ENCODE measurements around the gene SHROOM4.

Gene SHROOM4

GRCh38 chrX:50812995-50813842 is 775 bp downstream of the SHROOM4 start:
- no peak overlapping the region for H3K4me3 ChIP-seq (ENCODE audit: low read depth, low read length)
- TF ChIP-seq, protein P1, sequence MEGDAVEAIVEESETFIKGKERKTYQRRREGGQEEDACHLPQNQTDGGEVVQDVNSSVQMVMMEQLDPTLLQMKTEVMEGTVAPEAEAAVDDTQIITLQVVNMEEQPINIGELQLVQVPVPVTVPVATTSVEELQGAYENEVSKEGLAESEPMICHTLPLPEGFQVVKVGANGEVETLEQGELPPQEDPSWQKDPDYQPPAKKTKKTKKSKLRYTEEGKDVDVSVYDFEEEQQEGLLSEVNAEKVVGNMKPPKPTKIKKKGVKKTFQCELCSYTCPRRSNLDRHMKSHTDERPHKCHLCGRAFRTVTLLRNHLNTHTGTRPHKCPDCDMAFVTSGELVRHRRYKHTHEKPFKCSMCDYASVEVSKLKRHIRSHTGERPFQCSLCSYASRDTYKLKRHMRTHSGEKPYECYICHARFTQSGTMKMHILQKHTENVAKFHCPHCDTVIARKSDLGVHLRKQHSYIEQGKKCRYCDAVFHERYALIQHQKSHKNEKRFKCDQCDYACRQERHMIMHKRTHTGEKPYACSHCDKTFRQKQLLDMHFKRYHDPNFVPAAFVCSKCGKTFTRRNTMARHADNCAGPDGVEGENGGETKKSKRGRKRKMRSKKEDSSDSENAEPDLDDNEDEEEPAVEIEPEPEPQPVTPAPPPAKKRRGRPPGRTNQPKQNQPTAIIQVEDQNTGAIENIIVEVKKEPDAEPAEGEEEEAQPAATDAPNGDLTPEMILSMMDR (IDR thresholded peaks at IDR 0.05; ENCODE audit: insufficient read depth, low read depth, low read length, missing control alignments), result no peak
- DNase-seq (ENCODE audit: low read depth), result peak; percentile 8

DNA sequence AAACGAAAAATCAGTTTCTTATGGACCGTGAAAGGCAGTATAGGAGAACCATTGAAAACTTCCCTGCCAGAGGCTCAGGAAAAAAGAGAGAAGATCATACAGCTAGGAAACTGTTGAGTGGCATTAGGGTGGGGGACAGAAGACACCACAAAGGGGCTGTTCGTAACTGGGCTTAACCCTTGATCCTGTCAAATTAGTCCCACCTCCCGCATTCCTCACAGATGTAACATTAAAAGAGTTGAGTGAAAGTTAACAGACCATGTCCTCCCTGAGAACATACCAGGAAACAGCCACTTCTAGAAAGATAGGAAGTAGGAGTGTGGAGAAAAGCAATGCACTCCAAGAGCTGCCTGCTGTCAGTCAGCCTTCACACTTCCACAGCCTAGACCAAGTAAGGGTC is 8.7 kb downstream of the SHROOM4 start:
- H3K4me3 ChIP-seq (ENCODE audit: low read depth, low read length), result no peak overlapping the region
- TF ChIP-seq, protein P1 (IDR thresholded peaks at IDR 0.05; ENCODE audit: insufficient read depth, low read depth, low read length, missing control alignments), result no peak
- DNase-seq (ENCODE audit: low read depth), result no peak

GRCh38 chrX:50801135-50801534 is 12.9 kb downstream of the SHROOM4 start:
- DNase-seq (ENCODE audit: low read depth), result no peak
- TF ChIP-seq, protein P1 (IDR thresholded peaks at IDR 0.05; ENCODE audit: insufficient read depth, low read depth, low read length, missing control alignments), result no peak
- H3K4me3 ChIP-seq (ENCODE audit: low read depth, low read length), result no peak overlapping the region

GRCh38 chrX:50799531-50799961 is 14.4 kb downstream of the SHROOM4 start:
- H3K4me3 ChIP-seq (ENCODE audit: low read depth, low read length), result no peak overlapping the region
- TF ChIP-seq, protein P1 (IDR thresholded peaks at IDR 0.05; ENCODE audit: insufficient read depth, low read depth, low read length, missing control alignments), result no peak
- no peak for DNase-seq (ENCODE audit: low read depth)

DNA sequence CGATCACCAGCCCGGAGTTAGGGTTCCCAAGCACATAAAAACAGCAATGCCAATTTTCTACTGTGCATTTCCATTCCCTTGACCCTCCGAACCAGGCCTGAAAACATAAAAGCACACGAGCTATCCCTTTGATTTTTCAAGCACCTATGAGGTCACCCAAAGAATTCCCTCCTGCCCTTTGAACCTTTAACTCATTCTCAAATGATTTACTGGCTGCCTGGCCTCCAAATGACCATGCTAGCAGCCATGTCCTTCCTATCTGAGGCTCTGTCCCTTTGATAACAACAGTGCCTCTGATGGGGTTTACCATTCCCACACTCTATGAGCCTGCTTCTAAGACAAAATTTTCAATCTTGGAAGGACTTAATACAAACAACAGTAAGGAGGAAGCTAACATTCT is 15.2 kb downstream of the SHROOM4 start:
- TF ChIP-seq, protein P1 (IDR thresholded peaks at IDR 0.05; ENCODE audit: insufficient read depth, low read depth, low read length, missing control alignments), result no peak
- H3K4me3 ChIP-seq (ENCODE audit: low read depth, low read length), result no peak overlapping the region
- no peak for DNase-seq (ENCODE audit: low read depth)

DNA sequence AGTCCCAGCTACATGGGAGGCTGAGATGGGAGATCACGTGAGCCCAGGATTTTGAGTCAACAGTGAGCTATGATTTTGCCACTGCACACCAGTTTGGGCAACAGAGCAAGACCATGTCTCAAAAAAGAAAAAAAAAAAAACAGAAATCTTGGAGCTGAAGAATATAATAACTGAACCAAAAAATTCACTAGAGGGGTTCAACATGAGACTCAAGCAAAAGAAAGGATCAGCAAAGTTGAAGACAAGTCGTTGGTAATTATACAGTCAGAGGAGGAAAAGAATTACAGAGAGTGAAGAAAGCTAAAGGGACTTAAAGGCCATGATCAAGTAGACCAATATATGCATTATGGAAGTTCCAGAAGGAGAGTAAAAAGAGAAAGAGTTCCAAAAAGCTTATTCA is 26.9 kb downstream of the SHROOM4 start:
- no peak for DNase-seq (ENCODE audit: low read depth)
- TF ChIP-seq, protein P1 (IDR thresholded peaks at IDR 0.05; ENCODE audit: insufficient read depth, low read depth, low read length, missing control alignments), result no peak
- no peak overlapping the region for H3K4me3 ChIP-seq (ENCODE audit: low read depth, low read length)

DNA sequence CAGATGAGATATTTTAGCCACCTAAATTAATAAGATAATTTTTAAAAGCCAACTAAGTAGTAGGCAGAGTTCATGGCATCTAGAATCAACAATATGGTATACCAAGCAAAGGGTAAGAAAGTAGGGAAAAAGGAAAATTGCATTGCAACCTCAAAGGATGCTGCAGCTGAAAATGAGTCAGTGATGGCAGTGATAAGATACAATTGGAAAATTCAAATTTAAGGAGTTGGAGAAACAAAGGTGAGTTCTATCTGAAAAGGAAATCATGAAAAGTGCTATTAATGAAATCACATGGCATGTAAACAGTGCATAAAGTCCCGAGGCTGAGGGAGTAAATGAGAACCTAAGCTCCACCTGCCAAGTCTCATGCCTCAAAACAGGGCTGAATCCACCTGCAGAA is 33.9 kb downstream of the SHROOM4 start:
- TF ChIP-seq, protein P1 (IDR thresholded peaks at IDR 0.05; ENCODE audit: insufficient read depth, low read depth, low read length, missing control alignments), result no peak

More for the DNA sequence above, 33.9 kb downstream of the SHROOM4 start:
- DNase-seq (ENCODE audit: low read depth), result no peak
- no peak overlapping the region for H3K4me3 ChIP-seq (ENCODE audit: low read depth, low read length)
